Stimulated activated CD8-positive, alpha-beta memory T cell treated with anti-CD3 and anti-CD28 coated beads, Interleukin-4, amount 100 ng/mL, for 48 hours (primary cell): ENCODE measurements around the gene ILDR2.
A peak's percentile ranks its signal among the peaks of the same experiment; 100 is the strongest.

Experiments used
- DNase-seq: peaks from one replicate; pipeline ENCODE4 v3.0.0-alpha.2; 2020

Gene ILDR2

GRCh38 chr1:166969074-166969677, 6.2 kb downstream of the ILDR2 start:
- no peak for DNase-seq

- no peak for DNase-seq
Observed at GRCh38 chr1:166960858-166961474, 14.4 kb downstream of the ILDR2 start.

- no peak for DNase-seq
Observed at GRCh38 chr1:166956872-166957271, 18.5 kb downstream of the ILDR2 start.

- DNase-seq, result no peak
Observed at GRCh38 chr1:166956057-166956850, 19.1 kb downstream of the ILDR2 start.

- DNase-seq, result no peak
Observed at GRCh38 chr1:166953491-166953890, 21.8 kb downstream of the ILDR2 start.

GRCh38 chr1:166952002-166952746, 23.2 kb downstream of the ILDR2 start:
- DNase-seq, result no peak

GRCh38 chr1:166951050-166951449, 24.3 kb downstream of the ILDR2 start:
- no peak for DNase-seq

GRCh38 chr1:166950156-166950555, 25.2 kb downstream of the ILDR2 start:
- DNase-seq, result no peak

GRCh38 chr1:166948856-166949350, 26.4 kb downstream of the ILDR2 start:
- no peak for DNase-seq

GRCh38 chr1:166947398-166948043, 27.8 kb downstream of the ILDR2 start:
- peak; percentile 31 for DNase-seq

GRCh38 chr1:166944186-166944967, 31.0 kb downstream of the ILDR2 start:
- DNase-seq, result no peak

- no peak for DNase-seq
Observed at GRCh38 chr1:166939741-166940375, 35.5 kb downstream of the ILDR2 start.

- no peak for DNase-seq
Observed at GRCh38 chr1:166937962-166938361, 37.4 kb downstream of the ILDR2 start.

- DNase-seq, result no peak
Observed at GRCh38 chr1:166937329-166937728, 38.0 kb downstream of the ILDR2 start.

- DNase-seq, result no peak
Observed at GRCh38 chr1:166933633-166934032, 41.7 kb downstream of the ILDR2 start.

GRCh38 chr1:166933140-166933539, 42.2 kb downstream of the ILDR2 start:
- DNase-seq, result no peak

GRCh38 chr1:166929911-166930310, 45.4 kb downstream of the ILDR2 start:
- no peak for DNase-seq

GRCh38 chr1:166927701-166928100, 47.6 kb downstream of the ILDR2 start:
- no peak for DNase-seq

- DNase-seq, result no peak
Observed at GRCh38 chr1:166925810-166926478, 49.4 kb downstream of the ILDR2 start.

GRCh38 chr1:166924823-166925541, 50.4 kb downstream of the ILDR2 start:
- no peak for DNase-seq
